ENCODE data around the gene RELL2. TPM values are rescaled to one million over a fixed set of nuclear protein-coding genes. Genes with fewer than 3 reads are reported as not detected.

Gene RELL2
- total RNA-seq, 1 experiment from 2014 or later, result 9.8 TPM

DNA sequence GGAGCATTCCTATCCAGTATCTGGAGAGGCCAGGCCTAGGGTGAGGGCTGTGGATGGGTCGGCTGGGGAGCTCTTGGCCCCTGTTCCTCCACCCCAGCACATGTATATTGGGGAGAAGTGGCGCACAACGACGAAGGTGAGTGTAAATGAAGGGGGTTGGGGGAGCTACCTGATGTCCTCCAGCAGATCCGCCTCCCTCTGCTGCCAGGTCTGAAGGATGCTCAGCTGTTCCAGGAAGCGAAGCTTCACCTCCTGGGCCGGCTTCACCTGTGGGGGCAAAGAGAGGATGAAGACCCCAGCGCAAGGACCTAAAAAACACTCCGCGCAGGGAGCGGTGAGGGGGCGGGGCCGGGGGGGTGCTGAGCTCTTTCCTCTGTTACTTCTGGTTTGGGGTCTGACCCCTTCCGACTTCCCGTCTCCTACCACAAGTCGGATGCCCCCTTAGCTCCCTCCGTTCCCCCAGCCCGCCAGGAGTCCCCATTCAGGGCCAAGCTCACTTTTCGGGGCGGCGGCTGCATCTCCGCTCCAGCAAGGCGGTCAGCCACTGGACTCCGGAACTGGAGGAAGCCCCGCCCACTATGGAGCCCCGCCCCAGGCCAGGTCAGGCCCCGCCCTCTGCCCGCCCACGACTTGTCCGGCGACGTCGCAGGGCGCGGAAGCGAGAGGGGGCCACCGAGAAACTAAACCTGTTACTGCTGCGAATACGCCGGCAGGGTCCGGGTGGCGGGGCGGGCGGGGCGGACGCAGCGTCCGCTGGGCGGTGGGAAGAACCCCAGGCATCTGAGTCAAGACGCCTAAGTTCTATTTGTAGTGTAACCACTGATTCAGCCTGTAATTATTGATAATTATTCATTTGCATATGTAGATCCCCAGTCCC lies 14.3 kb downstream of the RELL2 start, which contains the start of gene FCHSD1:
Gene FCHSD1 (minus strand): TSS at position 568 of the 877 bp plus-strand sequence. CDS start 50 bp downstream, at position 518.
- no peaks in the 10 kb centered on the region for H4K20me1 ChIP-seq (ENCODE audit: control insufficient read depth, insufficient read depth, insufficient read length)
- H3K36me3 Mint-ChIP-seq (ENCODE audit: insufficient read depth in 1 of 3, low read depth in 3 of 3), result peaks cover 21 to 43% (median 27%) of the 10 kb centered on the region in 3 experiments; a peak in 6 of 7 replicates
- no peak within 1 kb of the TSS for H3K27ac ChIP-seq (ENCODE audit: insufficient read length, low read depth, low read length)
- no peaks in the 10 kb centered on the region for H3K27me3 ChIP-seq (ENCODE audit: insufficient read depth, low read length)
- no peaks in the 10 kb centered on the region; the same call in 1 of the 2 replicates for H3K4me1 ChIP-seq (ENCODE audit: insufficient read depth, low read length)
- peaks cover 19 to 23% of the 10 kb centered on the region in 2 experiments for H3K4me1 Mint-ChIP-seq
- peaks cover 8% of the 10 kb centered on the region for H3K23me2 ChIP-seq (ENCODE audit: insufficient read length, low read depth, low read length, poor library complexity, severe bottlenecking)
- H3K56ac ChIP-seq (ENCODE audit: insufficient read length, low read depth, low read length), result no peak within 1 kb of the TSS
- H2BK12ac ChIP-seq (ENCODE audit: insufficient read length, low read depth, low read length), result no peak within 1 kb of the TSS
- H4K91ac ChIP-seq (ENCODE audit: insufficient read length, low read depth, low read length), result no peak within 1 kb of the TSS
- no peaks in the 10 kb centered on the region for H3K9me3 ChIP-seq (ENCODE audit: control insufficient read depth, low read depth, low read length)
- H4K8ac ChIP-seq (replicated peaks; ENCODE audit: insufficient read length, low read depth, low read length), result no peak within 1 kb of the TSS
- H3K4me2 ChIP-seq (ENCODE audit: insufficient read depth, insufficient read length, low read length), result peak within 1 kb of the TSS; percentile 74
- no peak within 1 kb of the TSS for H3K4ac ChIP-seq (ENCODE audit: low read depth, low read length)
- WGBS (ENCODE audit: extremely low coverage, insufficient read length, low lambda C conversion rate), result no CpG with 5 or more reads among the region's 50 CpGs
- H2AFZ ChIP-seq (ENCODE audit: low read length), result peak within 1 kb of the TSS; percentile 41
- no peak within 1 kb of the TSS for H2BK5ac ChIP-seq (ENCODE audit: insufficient read length, low read length)
- no peak; the same call in 2 of the 3 replicates for TF ChIP-seq CTCF (conservative IDR thresholded peaks at IDR 0.05)
- H2BK20ac ChIP-seq (ENCODE audit: low read depth, low read length, poor library complexity, severe bottlenecking), result no peak within 1 kb of the TSS
- DNase-seq, result peak; percentile 96
- no peak within 1 kb of the TSS for H3K23ac ChIP-seq (ENCODE audit: insufficient read length, low read depth, low read length)
- H2BK120ac ChIP-seq (ENCODE audit: low read depth, low read length, poor library complexity, severe bottlenecking), result no peak within 1 kb of the TSS
- no peaks in the 10 kb centered on the region for H3K79me2 ChIP-seq (ENCODE audit: insufficient read depth, low read length)
- H3K4me3 Mint-ChIP-seq, result peak within 1 kb of the TSS; percentile 97 to 98
- H3K14ac ChIP-seq (ENCODE audit: insufficient read depth, low read length), result no peak within 1 kb of the TSS
- H3T11ph ChIP-seq (ENCODE audit: low read length), result no peak within 1 kb of the TSS
- no peak within 1 kb of the TSS for H4K5ac ChIP-seq (ENCODE audit: insufficient read length, low read depth, low read length)
- H2BK15ac ChIP-seq (ENCODE audit: low read depth, low read length), result no peak within 1 kb of the TSS
- H3K79me1 ChIP-seq (ENCODE audit: insufficient read depth, low read depth, low read length, poor library complexity, severe bottlenecking), result no peaks in the 10 kb centered on the region
- no peak within 1 kb of the TSS for H3K18ac ChIP-seq (ENCODE audit: insufficient read length, low read depth, low read length)
- no peaks in the 10 kb centered on the region for H3K9me3 Mint-ChIP-seq
- peaks cover 7% of the 10 kb centered on the region; the same call in 1 of the 2 replicates for H3K27me3 Mint-ChIP-seq (ENCODE audit: low read depth)
- H3K27ac Mint-ChIP-seq, result peak within 1 kb of the TSS; percentile 54 to 98 (median 78); a peak in 6 of 7 replicates
- no peak within 1 kb of the TSS for H2AK5ac ChIP-seq (ENCODE audit: insufficient read length, low read length)
- H3K9ac ChIP-seq (ENCODE audit: extremely low read depth, insufficient read length, low read length), result peak within 1 kb of the TSS; percentile 3
